HepG2 (cell line): Measurements from ENCODE around the gene TUBA4A. TPM values are rescaled to one million over a fixed set of nuclear protein-coding genes. Genes with fewer than 3 reads are reported as not detected.

Source experiments
- ETV6 ChIP-seq: sonication (generic); formaldehyde crosslinking; conservative IDR thresholded peaks from 2 replicates; pipeline ENCODE4 v1.4.0; 2020; ENCODE audit warnings: missing genetic modification reagents
- HNRNPH1 ChIP-seq: fragments of 200-400 bp; formaldehyde crosslinking; optimal IDR thresholded peaks from 2 replicates; pipeline ENCODE3; 2017; ENCODE audit warnings: mild to moderate bottlenecking, low read depth, low read length
- NFIC ChIP-seq: IDR thresholded peaks from 2 replicates; pipeline ENCODE4 v1.6.1; 2012; ENCODE audit warnings: mild to moderate bottlenecking, low read length, inconsistent platforms
- NFKB2 ChIP-seq: sonication (generic); formaldehyde crosslinking; IDR thresholded peaks from 2 replicates; pipeline ENCODE4 v1.4.0; 2020; ENCODE audit warnings: missing genetic modification reagents, borderline replicate concordance
- PHF21A ChIP-seq: sonication (generic); formaldehyde crosslinking; IDR thresholded peaks from 2 replicates; pipeline ENCODE4 v1.5.0; 2020; ENCODE audit warnings: mild to moderate bottlenecking, missing genetic modification reagents
- RARG ChIP-seq: sonication (generic); formaldehyde crosslinking; IDR thresholded peaks from 2 replicates; pipeline ENCODE4 v1.4.0; 2020; ENCODE audit warnings: low read depth, mild to moderate bottlenecking, missing genetic modification reagents
- SMARCE1 ChIP-seq: fragments of 450-650 bp; IDR thresholded peaks from 2 replicates; pipeline ENCODE4 v1.6.1; 2017; ENCODE audit warnings: borderline replicate concordance
- SNAPC2 ChIP-seq: sonication (generic); formaldehyde crosslinking; IDR thresholded peaks from 2 replicates; pipeline ENCODE4 v1.8.1; 2022; ENCODE audit warnings: mild to moderate bottlenecking, missing genetic modification reagents
- ZNF232 ChIP-seq: sonication (generic); formaldehyde crosslinking; IDR thresholded peaks from 2 replicates; pipeline ENCODE4 v1.4.0; 2020; ENCODE audit warnings: missing genetic modification reagents, borderline replicate concordance
- ZNF235 ChIP-seq: sonication (generic); formaldehyde crosslinking; IDR thresholded peaks from 2 replicates; pipeline ENCODE4 v1.8.1; 2023; ENCODE audit warnings: mild to moderate bottlenecking, missing genetic modification reagents, borderline replicate concordance
- ZNF256 ChIP-seq: sonication (generic); formaldehyde crosslinking; conservative IDR thresholded peaks from 2 replicates; pipeline ENCODE4 v1.4.0; 2020; ENCODE audit warnings: missing genetic modification reagents
- ZNF264 ChIP-seq: sonication (generic); formaldehyde crosslinking; IDR thresholded peaks from 2 replicates; pipeline ENCODE4 v1.4.0; 2020; ENCODE audit warnings: missing genetic modification reagents
- ZNF605 ChIP-seq: sonication (generic); formaldehyde crosslinking; IDR thresholded peaks from 2 replicates; pipeline ENCODE4 v1.8.0; 2022; ENCODE audit warnings: mild to moderate bottlenecking, missing genetic modification reagents
- ZNF749 ChIP-seq: sonication (generic); formaldehyde crosslinking; IDR thresholded peaks from 2 replicates; pipeline ENCODE4 v1.8.0; 2022; ENCODE audit warnings: mild to moderate bottlenecking, missing genetic modification reagents, moderate library complexity, borderline replicate concordance
- polyA plus RNA-seq, 8 experiments: library from polyadenylated mRNA; depleted of rRNA in 3 of 8; stranded (reverse) in 7 of 8; unstranded in 1 of 8; fragments of >200 nt; fragmentation: Illumina TruSeq in 4 of 8; extraction: Trizol in 4 of 8; gene quantifications; 2 replicates each; pipeline versions ENCODE4 v1.2.1 to v1.2.3, GENCODE V29; 2011 to 2016; ENCODE audit warnings: low read depth in 4 of 8, missing spikeins in 1 of 8, mixed read lengths in 1 of 8; ENCODE audit not compliant: insufficient read depth in 1 of 8
- total RNA-seq, 5 experiments: library from RNA; depleted of rRNA; stranded (reverse); fragments of >200 nt; fragmentation: Illumina TruSeq; extraction: Trizol; gene quantifications; 2 replicates each; pipeline ENCODE4 v1.2.3, GENCODE V29; 2016; ENCODE audit warnings: low read depth in 1 of 5
- TF ChIP-seq, protein P1 (sequence below): sonication (generic); formaldehyde crosslinking; conservative IDR thresholded peaks from 2 replicates; pipeline ENCODE4 v1.4.0; 2020; ENCODE audit warnings: missing genetic modification reagents
- TF ChIP-seq, protein P2 (sequence below): sonication (generic); formaldehyde crosslinking; IDR thresholded peaks from 2 replicates; pipeline ENCODE4 v1.4.0; 2020; ENCODE audit warnings: missing genetic modification reagents
- TF ChIP-seq, protein P3 (sequence below): sonication (generic); formaldehyde crosslinking; IDR thresholded peaks from 2 replicates; pipeline ENCODE4 v1.4.0; 2020; ENCODE audit warnings: mild to moderate bottlenecking, missing genetic modification reagents
- TF ChIP-seq, protein P4 (sequence below): sonication (generic); formaldehyde crosslinking; IDR thresholded peaks from 2 replicates; pipeline ENCODE4 v1.9.0; 2021; ENCODE audit warnings: mild to moderate bottlenecking, missing genetic modification reagents

Gene TUBA4A
- total and polyA plus RNA-seq, 2 of the 13 experiments (the other 11 are each of a cell fraction or from before 2014, with no cell fraction given): 1.3 to 12.7 TPM

DNA sequence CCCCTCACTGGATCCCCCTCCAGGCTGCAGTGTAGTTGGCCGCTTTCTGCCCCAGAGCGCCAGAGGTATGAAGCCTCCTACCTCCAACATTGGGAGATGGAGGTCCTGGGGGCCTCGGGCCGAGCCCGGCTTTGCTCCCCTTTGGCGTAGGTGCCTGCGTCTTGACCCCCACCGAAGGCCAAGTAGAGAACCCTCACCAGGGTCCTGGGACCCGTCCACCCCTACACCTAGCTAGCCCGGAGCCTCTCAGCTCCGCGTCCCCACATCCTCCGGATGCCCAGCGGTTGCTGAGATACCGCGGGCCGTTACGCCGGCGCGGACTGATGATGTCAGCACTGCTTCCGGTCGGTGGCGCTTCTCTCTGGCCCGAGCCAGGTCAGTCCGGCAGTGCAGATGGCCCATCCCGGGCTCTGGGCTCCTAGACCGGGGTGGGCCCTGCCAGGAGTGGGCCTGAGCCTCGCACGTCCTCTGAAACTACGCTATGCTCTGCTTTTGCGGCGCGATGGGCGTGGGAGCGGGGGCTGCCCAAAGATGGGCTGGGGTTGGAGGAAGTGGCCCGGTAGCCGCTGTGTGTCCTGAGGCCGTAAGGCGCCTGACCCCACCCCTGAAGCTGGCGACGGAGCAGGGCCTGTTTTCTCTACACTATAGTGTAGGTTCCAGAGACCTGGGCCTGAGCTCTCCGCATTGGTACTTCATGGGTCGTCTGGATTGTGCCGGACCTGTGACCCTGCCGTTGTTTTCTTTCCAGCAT lies 8.4 kb downstream of the TUBA4A start, which contains the start of the genes GLB1L and STK16 (continued):
- TF ChIP-seq ZNF232 (CRISPR knock-in tag) (no peak; the same call in 1 of the 2 replicates), ZNF264 (CRISPR knock-in tag) (peak; percentile 89), NFKB2 (CRISPR knock-in tag) (peak; percentile 92; the same call in 1 of the 2 replicates), ETV6 (CRISPR knock-in tag) (peak; percentile 82; the same call in 1 of the 2 replicates), ZNF605 (CRISPR knock-in tag) (peak; percentile 94), ZNF235 (CRISPR knock-in tag) (peak; percentile 90; the same call in 1 of the 2 replicates), SNAPC2 (CRISPR knock-in tag) (no peak), ZNF749 (peak; percentile 26; the same call in 1 of the 2 replicates), PHF21A (peak; percentile 93), ZNF256 (CRISPR knock-in tag) (no peak), SMARCE1 (no peak), NFIC (no peak), HNRNPH1 (no peak), RARG (CRISPR knock-in tag) (no peak)
- TF ChIP-seq, protein P1, sequence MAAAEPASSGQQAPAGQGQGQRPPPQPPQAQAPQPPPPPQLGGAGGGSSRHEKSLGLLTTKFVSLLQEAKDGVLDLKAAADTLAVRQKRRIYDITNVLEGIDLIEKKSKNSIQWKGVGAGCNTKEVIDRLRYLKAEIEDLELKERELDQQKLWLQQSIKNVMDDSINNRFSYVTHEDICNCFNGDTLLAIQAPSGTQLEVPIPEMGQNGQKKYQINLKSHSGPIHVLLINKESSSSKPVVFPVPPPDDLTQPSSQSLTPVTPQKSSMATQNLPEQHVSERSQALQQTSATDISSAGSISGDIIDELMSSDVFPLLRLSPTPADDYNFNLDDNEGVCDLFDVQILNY (CRISPR knock-in tag): peak; percentile 60; the same call in 1 of the 2 replicates
- TF ChIP-seq, protein P2, sequence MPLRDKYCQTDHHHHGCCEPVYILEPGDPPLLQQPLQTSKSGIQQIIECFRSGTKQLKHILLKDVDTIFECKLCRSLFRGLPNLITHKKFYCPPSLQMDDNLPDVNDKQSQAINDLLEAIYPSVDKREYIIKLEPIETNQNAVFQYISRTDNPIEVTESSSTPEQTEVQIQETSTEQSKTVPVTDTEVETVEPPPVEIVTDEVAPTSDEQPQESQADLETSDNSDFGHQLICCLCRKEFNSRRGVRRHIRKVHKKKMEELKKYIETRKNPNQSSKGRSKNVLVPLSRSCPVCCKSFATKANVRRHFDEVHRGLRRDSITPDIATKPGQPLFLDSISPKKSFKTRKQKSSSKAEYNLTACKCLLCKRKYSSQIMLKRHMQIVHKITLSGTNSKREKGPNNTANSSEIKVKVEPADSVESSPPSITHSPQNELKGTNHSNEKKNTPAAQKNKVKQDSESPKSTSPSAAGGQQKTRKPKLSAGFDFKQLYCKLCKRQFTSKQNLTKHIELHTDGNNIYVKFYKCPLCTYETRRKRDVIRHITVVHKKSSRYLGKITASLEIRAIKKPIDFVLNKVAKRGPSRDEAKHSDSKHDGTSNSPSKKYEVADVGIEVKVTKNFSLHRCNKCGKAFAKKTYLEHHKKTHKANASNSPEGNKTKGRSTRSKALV: peak; percentile 64; the same call in 1 of the 2 replicates
- TF ChIP-seq, protein P3, sequence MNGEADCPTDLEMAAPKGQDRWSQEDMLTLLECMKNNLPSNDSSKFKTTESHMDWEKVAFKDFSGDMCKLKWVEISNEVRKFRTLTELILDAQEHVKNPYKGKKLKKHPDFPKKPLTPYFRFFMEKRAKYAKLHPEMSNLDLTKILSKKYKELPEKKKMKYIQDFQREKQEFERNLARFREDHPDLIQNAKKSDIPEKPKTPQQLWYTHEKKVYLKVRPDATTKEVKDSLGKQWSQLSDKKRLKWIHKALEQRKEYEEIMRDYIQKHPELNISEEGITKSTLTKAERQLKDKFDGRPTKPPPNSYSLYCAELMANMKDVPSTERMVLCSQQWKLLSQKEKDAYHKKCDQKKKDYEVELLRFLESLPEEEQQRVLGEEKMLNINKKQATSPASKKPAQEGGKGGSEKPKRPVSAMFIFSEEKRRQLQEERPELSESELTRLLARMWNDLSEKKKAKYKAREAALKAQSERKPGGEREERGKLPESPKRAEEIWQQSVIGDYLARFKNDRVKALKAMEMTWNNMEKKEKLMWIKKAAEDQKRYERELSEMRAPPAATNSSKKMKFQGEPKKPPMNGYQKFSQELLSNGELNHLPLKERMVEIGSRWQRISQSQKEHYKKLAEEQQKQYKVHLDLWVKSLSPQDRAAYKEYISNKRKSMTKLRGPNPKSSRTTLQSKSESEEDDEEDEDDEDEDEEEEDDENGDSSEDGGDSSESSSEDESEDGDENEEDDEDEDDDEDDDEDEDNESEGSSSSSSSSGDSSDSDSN (CRISPR knock-in tag): peak; percentile 96
- TF ChIP-seq, protein P4, sequence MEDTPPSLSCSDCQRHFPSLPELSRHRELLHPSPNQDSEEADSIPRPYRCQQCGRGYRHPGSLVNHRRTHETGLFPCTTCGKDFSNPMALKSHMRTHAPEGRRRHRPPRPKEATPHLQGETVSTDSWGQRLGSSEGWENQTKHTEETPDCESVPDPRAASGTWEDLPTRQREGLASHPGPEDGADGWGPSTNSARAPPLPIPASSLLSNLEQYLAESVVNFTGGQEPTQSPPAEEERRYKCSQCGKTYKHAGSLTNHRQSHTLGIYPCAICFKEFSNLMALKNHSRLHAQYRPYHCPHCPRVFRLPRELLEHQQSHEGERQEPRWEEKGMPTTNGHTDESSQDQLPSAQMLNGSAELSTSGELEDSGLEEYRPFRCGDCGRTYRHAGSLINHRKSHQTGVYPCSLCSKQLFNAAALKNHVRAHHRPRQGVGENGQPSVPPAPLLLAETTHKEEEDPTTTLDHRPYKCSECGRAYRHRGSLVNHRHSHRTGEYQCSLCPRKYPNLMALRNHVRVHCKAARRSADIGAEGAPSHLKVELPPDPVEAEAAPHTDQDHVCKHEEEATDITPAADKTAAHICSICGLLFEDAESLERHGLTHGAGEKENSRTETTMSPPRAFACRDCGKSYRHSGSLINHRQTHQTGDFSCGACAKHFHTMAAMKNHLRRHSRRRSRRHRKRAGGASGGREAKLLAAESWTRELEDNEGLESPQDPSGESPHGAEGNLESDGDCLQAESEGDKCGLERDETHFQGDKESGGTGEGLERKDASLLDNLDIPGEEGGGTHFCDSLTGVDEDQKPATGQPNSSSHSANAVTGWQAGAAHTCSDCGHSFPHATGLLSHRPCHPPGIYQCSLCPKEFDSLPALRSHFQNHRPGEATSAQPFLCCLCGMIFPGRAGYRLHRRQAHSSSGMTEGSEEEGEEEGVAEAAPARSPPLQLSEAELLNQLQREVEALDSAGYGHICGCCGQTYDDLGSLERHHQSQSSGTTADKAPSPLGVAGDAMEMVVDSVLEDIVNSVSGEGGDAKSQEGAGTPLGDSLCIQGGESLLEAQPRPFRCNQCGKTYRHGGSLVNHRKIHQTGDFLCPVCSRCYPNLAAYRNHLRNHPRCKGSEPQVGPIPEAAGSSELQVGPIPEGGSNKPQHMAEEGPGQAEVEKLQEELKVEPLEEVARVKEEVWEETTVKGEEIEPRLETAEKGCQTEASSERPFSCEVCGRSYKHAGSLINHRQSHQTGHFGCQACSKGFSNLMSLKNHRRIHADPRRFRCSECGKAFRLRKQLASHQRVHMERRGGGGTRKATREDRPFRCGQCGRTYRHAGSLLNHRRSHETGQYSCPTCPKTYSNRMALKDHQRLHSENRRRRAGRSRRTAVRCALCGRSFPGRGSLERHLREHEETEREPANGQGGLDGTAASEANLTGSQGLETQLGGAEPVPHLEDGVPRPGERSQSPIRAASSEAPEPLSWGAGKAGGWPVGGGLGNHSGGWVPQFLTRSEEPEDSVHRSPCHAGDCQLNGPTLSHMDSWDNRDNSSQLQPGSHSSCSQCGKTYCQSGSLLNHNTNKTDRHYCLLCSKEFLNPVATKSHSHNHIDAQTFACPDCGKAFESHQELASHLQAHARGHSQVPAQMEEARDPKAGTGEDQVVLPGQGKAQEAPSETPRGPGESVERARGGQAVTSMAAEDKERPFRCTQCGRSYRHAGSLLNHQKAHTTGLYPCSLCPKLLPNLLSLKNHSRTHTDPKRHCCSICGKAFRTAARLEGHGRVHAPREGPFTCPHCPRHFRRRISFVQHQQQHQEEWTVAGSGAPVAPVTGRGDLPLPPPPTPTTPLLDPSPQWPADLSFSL (CRISPR knock-in tag): no peak
